Tibial nerve (tissue), 4 donors: ENCODE data around the gene SPAG9. TPM values are rescaled to one million over a fixed set of nuclear protein-coding genes. Genes with fewer than 3 reads are reported as not detected.

Experiments used
- DNase-seq, 2 donors: peaks; one replicate each; pipeline ENCODE4 v3.0.0-alpha.2; 2019; ENCODE audit warnings: low spot score in 2 of 2
- H3K27ac ChIP-seq, 4 donors: fragments of 200-600 bp; sonication (generic) in 3 of 4; one replicate each; pipeline ENCODE4 v1.5.1; 2017 to 2019; ENCODE audit warnings: mild to moderate bottlenecking in 1 of 4
- H3K27me3 ChIP-seq, 2 donors: fragments of 200-600 bp; sonication (generic) in 1 of 2; one replicate each; pipeline versions ENCODE4 v1.5.1 to v1.6.0; 2017 to 2019
- H3K36me3 ChIP-seq, 3 donors: fragments of 200-600 bp; sonication (generic); one replicate each; pipeline ENCODE4 v1.5.1; 2018 to 2019
- H3K4me1 ChIP-seq, 4 donors: fragments of 200-600 bp; sonication (generic) in 3 of 4; one replicate each; pipeline ENCODE4 v1.5.1; 2017 to 2019
- H3K4me3 ChIP-seq, 4 donors: fragments of 200-600 bp; sonication (generic) in 3 of 4; one replicate each; pipeline ENCODE4 v1.5.1; 2017 to 2019; ENCODE audit warnings: mild to moderate bottlenecking in 1 of 4, moderate library complexity in 1 of 4
- H3K9me3 ChIP-seq, 4 donors: fragments of 200-600 bp; sonication (generic) in 3 of 4; one replicate each; pipeline ENCODE4 v1.5.1; 2017 to 2019
- EP300 ChIP-seq, 2 donors: sonication (generic); formaldehyde crosslinking; IDR thresholded peaks; one replicate each; pipeline ENCODE4 v1.6.1; 2017; ENCODE audit warnings: antibody characterized with exemption in 2 of 2, mild to moderate bottlenecking in 1 of 2
- POLR2A ChIP-seq, 2 donors: fragments of 450-650 bp; IDR thresholded peaks; one replicate each; pipeline ENCODE4 v1.6.1; 2017; ENCODE audit warnings: antibody characterized with exemption in 2 of 2, mild to moderate bottlenecking in 2 of 2, moderate library complexity in 2 of 2
- whole genome bisulfite sequencing, 2 donors: methylation state at CpG; one replicate each; pipeline ENCODE4 v1.1.5; 2018; 5-methylcytosine and 5-hydroxymethylcytosine counted together
- total RNA-seq, 4 donors: library from RNA; depleted of rRNA; stranded (reverse); fragments of >200 nt; gene quantifications; one replicate each; pipeline ENCODE4 v1.1.0, GENCODE V29; 2016
- TF ChIP-seq, protein P1 (sequence below), 5 experiments: fragments of 200-600 bp in 3 of 5; fragments of 450-650 bp in 2 of 5; sonication (generic) in 3 of 5; IDR thresholded peaks; one replicate each; pipeline ENCODE4 v1.5.1; 2016 to 2019; ENCODE audit warnings: antibody characterized with exemption in 5 of 5, mild to moderate bottlenecking in 3 of 5, moderate library complexity in 2 of 5

The SPAG9 gene
- total RNA-seq, 4 donors from 2014 or later: 145 to 199 (median 165) TPM

DNA sequence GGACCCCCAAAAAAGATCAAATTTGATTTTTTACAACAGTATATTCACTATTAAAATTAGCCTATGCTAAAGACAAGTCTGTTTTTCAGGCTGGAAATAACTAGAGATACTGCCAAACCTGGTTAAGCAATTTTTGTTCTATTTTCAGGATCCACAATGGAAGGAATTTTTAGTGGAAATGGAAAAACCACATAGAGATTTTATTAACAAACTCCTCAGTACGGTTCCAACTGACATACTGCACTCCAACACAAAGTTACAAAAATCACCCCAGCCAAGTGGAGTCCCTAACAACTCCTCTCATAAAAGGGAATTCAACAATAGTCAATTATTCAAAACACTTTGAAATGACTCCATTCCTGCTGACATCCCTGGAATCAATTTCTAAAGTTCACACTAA is 152.9 kb downstream of the SPAG9 start:
- H3K27me3 ChIP-seq: no peaks in the 10 kb centered on the region
- H3K4me3 ChIP-seq: no peak overlapping the region
- no peak for DNase-seq
- H3K36me3 ChIP-seq: peaks cover 0 to 46% (median 0%) of the 10 kb centered on the region in 3 donors
- H3K9me3 ChIP-seq: no peaks in the 10 kb centered on the region
- 17 to 21% methylated on average over 1 of the region's 1 CpG for WGBS, 2 donors
- peaks cover 0 to 45% (median 7%) of the 10 kb centered on the region in 4 donors for H3K4me1 ChIP-seq
- peak overlapping the region; percentile 14 to 82 (median 57) for H3K27ac ChIP-seq
- TF ChIP-seq, protein P1, sequence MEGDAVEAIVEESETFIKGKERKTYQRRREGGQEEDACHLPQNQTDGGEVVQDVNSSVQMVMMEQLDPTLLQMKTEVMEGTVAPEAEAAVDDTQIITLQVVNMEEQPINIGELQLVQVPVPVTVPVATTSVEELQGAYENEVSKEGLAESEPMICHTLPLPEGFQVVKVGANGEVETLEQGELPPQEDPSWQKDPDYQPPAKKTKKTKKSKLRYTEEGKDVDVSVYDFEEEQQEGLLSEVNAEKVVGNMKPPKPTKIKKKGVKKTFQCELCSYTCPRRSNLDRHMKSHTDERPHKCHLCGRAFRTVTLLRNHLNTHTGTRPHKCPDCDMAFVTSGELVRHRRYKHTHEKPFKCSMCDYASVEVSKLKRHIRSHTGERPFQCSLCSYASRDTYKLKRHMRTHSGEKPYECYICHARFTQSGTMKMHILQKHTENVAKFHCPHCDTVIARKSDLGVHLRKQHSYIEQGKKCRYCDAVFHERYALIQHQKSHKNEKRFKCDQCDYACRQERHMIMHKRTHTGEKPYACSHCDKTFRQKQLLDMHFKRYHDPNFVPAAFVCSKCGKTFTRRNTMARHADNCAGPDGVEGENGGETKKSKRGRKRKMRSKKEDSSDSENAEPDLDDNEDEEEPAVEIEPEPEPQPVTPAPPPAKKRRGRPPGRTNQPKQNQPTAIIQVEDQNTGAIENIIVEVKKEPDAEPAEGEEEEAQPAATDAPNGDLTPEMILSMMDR (IDR thresholded peaks at IDR 0.05): no peak
- TF ChIP-seq EP300 (IDR thresholded peaks at IDR 0.05): peak; percentile 22 to 30

DNA sequence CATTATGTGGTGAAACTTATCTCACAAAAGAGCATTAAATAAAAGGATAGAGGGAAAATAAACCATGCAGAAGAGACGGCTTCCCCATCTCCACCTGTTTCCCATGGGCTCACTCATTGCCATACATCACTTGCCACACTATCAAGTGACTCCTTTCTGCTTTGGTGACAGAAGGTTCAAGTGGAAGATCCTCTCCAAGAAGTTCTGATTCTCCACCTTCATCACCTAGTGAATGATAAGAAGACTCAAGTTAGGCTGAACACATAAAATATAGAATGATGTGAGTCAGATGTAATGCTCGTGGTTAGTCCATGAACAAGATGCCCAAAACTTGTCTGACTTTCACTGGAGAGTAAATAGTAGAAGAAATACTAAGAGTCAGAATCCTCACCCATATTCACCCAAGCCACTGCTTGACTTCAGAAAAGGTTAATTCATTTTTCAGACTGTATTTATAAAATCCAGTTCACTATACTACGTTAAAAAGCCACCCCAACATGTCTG is 154.5 kb downstream of the SPAG9 start:
- Histone ChIP-seq H3K36me3 (peaks cover 0 to 38% (median 0%) of the 10 kb centered on the region in 3 donors), H3K4me1 (peaks cover 0 to 45% (median 7%) of the 10 kb centered on the region in 4 donors)
- WGBS, 2 donors: 81 to 83% methylated on average over 3 of the region's 3 CpGs

GRCh38 chr17:50963139-50963538 is 157.5 kb downstream of the SPAG9 start:
- Histone ChIP-seq H3K27me3 (no peaks in the 10 kb centered on the region), H3K4me1 (peaks cover 0 to 23% (median 4%) of the 10 kb centered on the region in 4 donors), H3K27ac (peak overlapping the region in 1 of 4 donors; percentile 10), H3K9me3 (no peaks in the 10 kb centered on the region), H3K36me3 (peaks cover 0 to 27% (median 0%) of the 10 kb centered on the region in 3 donors), H3K4me3 (no peak overlapping the region)
- no peak for DNase-seq
- TF ChIP-seq EP300 (IDR thresholded peaks at IDR 0.05) (no peak), POLR2A (IDR thresholded peaks at IDR 0.05) (no peak)
- TF ChIP-seq, protein P1 (IDR thresholded peaks at IDR 0.05): no peak
- WGBS, 2 donors: 48 to 54% methylated on average over 2 of the region's 2 CpGs

More for the DNA sequence above, 154.5 kb downstream of the SPAG9 start:
- Histone ChIP-seq H3K9me3 (no peaks in the 10 kb centered on the region), H3K27me3 (no peaks in the 10 kb centered on the region), H3K27ac (peak overlapping the region in 1 of 4 donors; percentile 82), H3K4me3 (no peak overlapping the region)
- DNase-seq: no peak
- TF ChIP-seq EP300 (IDR thresholded peaks at IDR 0.05) (no peak), POLR2A (IDR thresholded peaks at IDR 0.05) (no peak)
- TF ChIP-seq, protein P1 (IDR thresholded peaks at IDR 0.05): no peak

DNA sequence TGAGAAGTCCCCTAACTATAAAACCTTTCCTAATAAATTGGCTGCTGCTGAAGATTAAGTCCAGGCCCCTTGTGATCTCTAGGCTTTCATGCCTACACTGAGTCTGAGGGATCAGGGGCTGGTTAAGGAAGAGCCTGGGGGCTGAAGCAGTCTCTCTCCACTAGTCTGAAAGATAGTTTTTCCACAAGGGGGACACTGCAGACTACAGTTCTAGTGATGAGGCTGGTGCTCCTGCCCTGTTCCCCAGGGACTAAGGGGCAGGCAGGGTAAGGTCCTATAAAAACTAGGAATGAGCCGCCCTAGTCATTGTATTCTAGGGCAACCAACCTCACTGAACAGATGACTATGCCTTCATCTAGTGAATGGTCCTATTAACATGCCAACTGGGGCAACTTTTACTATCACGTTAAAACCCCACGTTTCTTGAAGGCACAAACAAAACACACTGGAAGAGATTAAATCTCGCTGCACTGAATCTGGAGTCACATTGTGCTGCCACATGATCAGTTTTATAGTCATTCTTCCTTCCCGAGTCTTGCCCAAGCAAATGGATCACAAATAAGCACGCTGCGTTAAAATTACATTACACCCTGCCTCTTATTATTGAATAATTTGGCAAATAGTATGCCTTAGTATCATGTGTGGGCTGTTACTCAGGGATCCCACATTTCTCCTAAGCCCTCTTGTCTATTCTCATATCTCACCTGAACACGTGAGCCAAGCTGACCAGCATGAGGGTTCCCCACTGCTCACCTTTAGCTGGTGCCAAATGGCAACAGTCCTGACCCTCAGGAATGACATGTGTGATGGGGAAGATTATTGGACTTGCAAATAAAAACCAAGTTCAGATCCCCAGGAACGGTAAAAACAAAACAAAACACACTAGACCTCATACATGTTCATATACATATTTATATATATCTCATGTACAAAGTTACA is 159.1 kb downstream of the SPAG9 start:
- Histone ChIP-seq H3K27ac (no peak overlapping the region), H3K36me3 (peaks cover 0 to 24% (median 0%) of the 10 kb centered on the region in 3 donors), H3K4me3 (no peak overlapping the region), H3K27me3 (no peaks in the 10 kb centered on the region), H3K4me1 (peaks cover 0 to 13% (median 3%) of the 10 kb centered on the region in 4 donors), H3K9me3 (no peaks in the 10 kb centered on the region)
- TF ChIP-seq POLR2A (IDR thresholded peaks at IDR 0.05) (no peak), EP300 (IDR thresholded peaks at IDR 0.05) (no peak)
- TF ChIP-seq, protein P1 (IDR thresholded peaks at IDR 0.05): no peak
- DNase-seq: no peak
- 79 to 83% methylated on average over 9 of the region's 9 CpGs for WGBS, 2 donors

- H3K4me3 ChIP-seq: no peak overlapping the region
- H3K36me3 ChIP-seq: peaks cover 0 to 11% (median 0%) of the 10 kb centered on the region in 3 donors
- no peak overlapping the region for H3K27ac ChIP-seq
- H3K9me3 ChIP-seq: no peaks in the 10 kb centered on the region
- no peaks in the 10 kb centered on the region for H3K27me3 ChIP-seq
- peaks cover 0 to 33% (median 20%) of the 10 kb centered on the region in 4 donors for H3K4me1 ChIP-seq
- TF ChIP-seq, protein P1 (IDR thresholded peaks at IDR 0.05): no peak
- no peak for TF ChIP-seq POLR2A (IDR thresholded peaks at IDR 0.05)
- 91 to 95% methylated on average over 2 of the region's 2 CpGs for WGBS, 2 donors
- DNase-seq: no peak
Measured at GRCh38 chr17:50959341-50959740, 161.3 kb downstream of the SPAG9 start.
